Amniotic epithelial cell (primary cell): ENCODE data around the gene ATF6.

Source experiments
- DNase-seq: peaks from one replicate; pipeline ENCODE4 v3.0.0-alpha.2; 2010; ENCODE audit warnings: low read depth

Gene ATF6

GRCh38 chr1:161972828-161973227 is 206.7 kb downstream of the ATF6 start:
- no peak for DNase-seq

- DNase-seq: no peak
Measured at GRCh38 chr1:161973924-161974845, 208.1 kb downstream of the ATF6 start.

- DNase-seq: no peak
Measured at GRCh38 chr1:161978011-161978790, 212.1 kb downstream of the ATF6 start.

- no peak for DNase-seq
Measured at GRCh38 chr1:161981126-161981525, 215.0 kb downstream of the ATF6 start.

GRCh38 chr1:161981735-161982506 is 215.8 kb downstream of the ATF6 start:
- DNase-seq: no peak

- no peak for DNase-seq
Measured at GRCh38 chr1:161982507-161982895, 216.4 kb downstream of the ATF6 start.

GRCh38 chr1:161982917-161983316 is 216.8 kb downstream of the ATF6 start:
- DNase-seq: no peak

GRCh38 chr1:161983725-161984124 is 217.6 kb downstream of the ATF6 start:
- no peak for DNase-seq

GRCh38 chr1:161985301-161985822 is 219.2 kb downstream of the ATF6 start:
- DNase-seq: no peak

GRCh38 chr1:161986328-161986727 is 220.2 kb downstream of the ATF6 start:
- no peak for DNase-seq

- no peak for DNase-seq
Measured at GRCh38 chr1:161987303-161987702, 221.2 kb downstream of the ATF6 start.

GRCh38 chr1:161987872-161988271 is 221.8 kb downstream of the ATF6 start:
- no peak for DNase-seq

GRCh38 chr1:161988413-161988812 is 222.3 kb downstream of the ATF6 start:
- no peak for DNase-seq

GRCh38 chr1:161989108-161989507 is 223.0 kb downstream of the ATF6 start:
- peak; percentile 3 for DNase-seq

- no peak for DNase-seq
Measured at GRCh38 chr1:161989786-161990185, 223.7 kb downstream of the ATF6 start.

GRCh38 chr1:161993576-161993975 is 227.5 kb downstream of the ATF6 start:
- no peak for DNase-seq

GRCh38 chr1:161994175-161994668 is 228.1 kb downstream of the ATF6 start:
- DNase-seq: peak; percentile 17

GRCh38 chr1:161997152-161997551 is 231.0 kb downstream of the ATF6 start:
- no peak for DNase-seq

- no peak for DNase-seq
Measured at GRCh38 chr1:161998811-161999210, 232.7 kb downstream of the ATF6 start.

GRCh38 chr1:161999301-162000052 is 233.4 kb downstream of the ATF6 start:
- no peak for DNase-seq

- DNase-seq: no peak
Measured at GRCh38 chr1:162000053-162000420, 233.9 kb downstream of the ATF6 start.
